Tongue (tissue), 2 donors: ENCODE data around the gene CHRNE. TPM values are rescaled to one million over a fixed set of nuclear protein-coding genes. Genes with fewer than 3 reads are reported as not detected.
"Not testable (repeated sequence)": the region's sequence is repeated elsewhere in the genome, so short reads cannot be mapped to it uniquely, and the experiment has no call there.

Experiments used
- DNase-seq: peaks from one replicate; pipeline ENCODE4 v3.0.0-alpha.2; 2015
- total RNA-seq: library from RNA; depleted of rRNA; stranded (reverse); fragments of >200 nt; gene quantifications from one replicate; pipeline ENCODE4 v1.2.3, GENCODE V29; 2014

The CHRNE gene
- total RNA-seq, 1 donor from 2014 or later: 3.8 TPM

GRCh38 chr17:4886830-4887229 lies 16.1 kb downstream of the CHRNE start:
- DNase-seq: no peak

GRCh38 chr17:4884489-4884888 lies 18.4 kb downstream of the CHRNE start:
- DNase-seq: no peak

- DNase-seq: peak; percentile 61
These were observed 20.9 kb downstream of the CHRNE start for GRCh38 chr17:4881761-4882555.

GRCh38 chr17:4880857-4881256 lies 22.0 kb downstream of the CHRNE start:
- no peak for DNase-seq

GRCh38 chr17:4879601-4880000 lies 23.3 kb downstream of the CHRNE start:
- DNase-seq: no peak

- no peak for DNase-seq
These were observed 25.8 kb downstream of the CHRNE start for GRCh38 chr17:4877089-4877488.

- DNase-seq: no peak
These were observed 30.1 kb downstream of the CHRNE start for GRCh38 chr17:4872786-4873185.

- no peak for DNase-seq
These were observed 32.0 kb downstream of the CHRNE start for GRCh38 chr17:4870855-4871254.

GRCh38 chr17:4869058-4869998 lies 33.6 kb downstream of the CHRNE start:
- not testable (repeated sequence) for DNase-seq

- DNase-seq: not testable (repeated sequence)
These were observed 35.4 kb downstream of the CHRNE start for GRCh38 chr17:4867535-4867934.

- DNase-seq: no peak
These were observed 39.6 kb downstream of the CHRNE start for GRCh38 chr17:4863321-4863720.

- DNase-seq: no peak
These were observed 40.2 kb downstream of the CHRNE start for GRCh38 chr17:4862720-4863119.

- DNase-seq: no peak
These were observed 41.8 kb downstream of the CHRNE start for GRCh38 chr17:4861052-4861451.

- DNase-seq: no peak
These were observed 42.2 kb downstream of the CHRNE start for GRCh38 chr17:4860651-4861050.

GRCh38 chr17:4859816-4860625 lies 42.9 kb downstream of the CHRNE start:
- DNase-seq: peak; percentile 67

- DNase-seq: no peak
These were observed 44.0 kb downstream of the CHRNE start for GRCh38 chr17:4858882-4859260.

GRCh38 chr17:4858068-4858881 lies 44.6 kb downstream of the CHRNE start:
- DNase-seq: peak; percentile 6

GRCh38 chr17:4857347-4857746 lies 45.6 kb downstream of the CHRNE start:
- DNase-seq: not testable (repeated sequence)

- no peak for DNase-seq
These were observed 46.0 kb downstream of the CHRNE start for GRCh38 chr17:4856937-4857314.

- peak; percentile 18 for DNase-seq
These were observed 46.5 kb downstream of the CHRNE start for GRCh38 chr17:4856271-4856936.

- DNase-seq: peak; percentile 69
These were observed 48.7 kb downstream of the CHRNE start for GRCh38 chr17:4854111-4854681.
